ENCODE data around the gene DAAM2.

GRCh38 chr6:39754514-39755115, 37.6 kb upstream of the DAAM2 start:
- TF ChIP-seq GATA2 (IDR thresholded peaks at IDR 0.05; ENCODE audit: low read depth, low read length): no peak
- TF ChIP-seq GATA3 (IDR thresholded peaks at IDR 0.05; ENCODE audit: low read depth, low read length): no peak

Measured in SH-SY5Y (cell line).